B cell (primary cell): ENCODE data around the gene ZDHHC24. TPM values are rescaled to one million over a fixed set of nuclear protein-coding genes. Genes with fewer than 3 reads are reported as not detected.

Experiments
- ATAC-seq: fragments of 200-7000 bp; cut with Tn5 transposase; one replicate; pipeline ENCODE4 v1.10.0; 2021; ENCODE audit warnings: low read depth, mild to moderate bottlenecking, moderate number of reproducible peaks, moderate library complexity
- CTCF ChIA-PET: fragments of 350-600 bp; sonication (Branson Sonifier 250); formaldehyde crosslinking; loops from one replicate; lab custom pipeline; 2021; ENCODE audit warnings: antibody characterized with exemption, inconsistent platforms; lab: Charles Lee
- POLR2A ChIA-PET: fragments of 350-600 bp; sonication (Branson Sonifier 250); formaldehyde crosslinking; loops from one replicate; lab custom pipeline; 2021; ENCODE audit warnings: antibody characterized with exemption; lab: Charles Lee
- DNase-seq: peaks from one replicate; pipeline ENCODE4 v3.0.0; 2013
- H2AFZ ChIP-seq: 2 replicates; pipeline ENCODE4 v1.6.1; 2012; ENCODE audit warnings: mild to moderate bottlenecking, low read depth, low read length; ENCODE audit not compliant: insufficient read depth, poor library complexity, severe bottlenecking
- H3K27ac ChIP-seq, 2 donors: 1 replicate in 1 of 2; 2 replicates in 1 of 2; pipeline ENCODE4 v1.5.1; 2012 to 2013; ENCODE audit warnings: low read length in 2 of 2, mild to moderate bottlenecking in 2 of 2, moderate library complexity in 1 of 2
- H3K27me3 ChIP-seq, 4 experiments: fragments of 200-600 bp in 1 of 4; sonication (generic) in 1 of 4; replicated peaks in 1 of 4; 1 replicate in 2 of 4; 2 replicates in 2 of 4; pipeline versions ENCODE4 v1.6.1 to v1.7.0; 2013 to 2016; ENCODE audit warnings: low read length in 3 of 4, mild to moderate bottlenecking in 2 of 4, mixed read lengths in 1 of 4, moderate library complexity in 1 of 4; ENCODE audit not compliant: insufficient read depth in 4 of 4, control insufficient read depth in 3 of 4; ENCODE audit errors: control extremely low read depth in 1 of 4
- H3K36me3 ChIP-seq, 2 experiments: replicated peaks in 1 of 2; 1 replicate in 1 of 2; 2 replicates in 1 of 2; pipeline versions ENCODE4 v1.6.1 to v1.7.1; 2013; ENCODE audit warnings: low read length in 1 of 2; ENCODE audit not compliant: insufficient read depth in 2 of 2, control insufficient read depth in 1 of 2; ENCODE audit errors: control extremely low read depth in 1 of 2, extremely low read depth in 1 of 2
- H3K4me1 ChIP-seq, 2 donors: fragments of 200-600 bp in 1 of 2; sonication (generic) in 1 of 2; 1 replicate in 1 of 2; 2 replicates in 1 of 2; pipeline versions ENCODE4 v1.5.1 to v1.6.1; 2013 to 2017; ENCODE audit warnings: low read length in 2 of 2; ENCODE audit not compliant: control insufficient read depth in 2 of 2, insufficient read depth in 2 of 2
- H3K4me2 ChIP-seq: replicated peaks from 2 replicates; pipeline ENCODE3; 2012; ENCODE audit warnings: mild to moderate bottlenecking, low read depth, low read length; ENCODE audit not compliant: poor library complexity, severe bottlenecking
- H3K4me3 ChIP-seq, 5 experiments: fragments of 200-600 bp in 1 of 5; sonication (generic) in 1 of 5; 1 replicate in 3 of 5; 2 replicates in 2 of 5; pipeline versions ENCODE4 v1.5.1 to v1.7.0; 2011 to 2016; ENCODE audit warnings: low read length in 4 of 5, mild to moderate bottlenecking in 4 of 5, low read depth in 2 of 5, control low read depth in 1 of 5, moderate library complexity in 1 of 5; ENCODE audit not compliant: insufficient read depth in 1 of 5; ENCODE audit errors: control extremely low read depth in 1 of 5, extremely low read depth in 1 of 5
- H3K79me2 ChIP-seq: fragments of 200-600 bp; sonication (generic); one replicate; pipeline ENCODE4 v1.6.0; 2016; ENCODE audit warnings: low read length; ENCODE audit not compliant: control insufficient read depth, insufficient read depth
- H3K9ac ChIP-seq: fragments of 200-600 bp; sonication (generic); 2 replicates; pipeline ENCODE4 v1.6.1; 2017; ENCODE audit warnings: mild to moderate bottlenecking, low read length, moderate library complexity
- H3K9me3 ChIP-seq, 3 donors: one replicate each; pipeline versions ENCODE4 v1.6.1 to v1.7.1; 2013; ENCODE audit warnings: low read length in 2 of 3; ENCODE audit not compliant: control insufficient read depth in 2 of 3, insufficient read depth in 1 of 3; ENCODE audit errors: control extremely low read depth in 1 of 3
- H4K20me1 ChIP-seq: 2 replicates; pipeline ENCODE4 v1.6.0; 2012; ENCODE audit warnings: mild to moderate bottlenecking, low read length; ENCODE audit not compliant: insufficient read depth, control insufficient read depth, poor library complexity, severe bottlenecking
- H3K27ac Mint-ChIP-seq: one replicate; pipeline ENCODE4 v1.8.0; 2021; ENCODE audit warnings: mixed read lengths
- H3K27me3 Mint-ChIP-seq: one replicate; pipeline ENCODE4 v1.8.0; 2021; ENCODE audit warnings: mixed read lengths
- H3K4me1 Mint-ChIP-seq: one replicate; pipeline ENCODE4 v1.8.0; 2021; ENCODE audit warnings: mixed read lengths
- H3K4me3 Mint-ChIP-seq: one replicate; pipeline ENCODE4 v1.8.0; 2021; ENCODE audit warnings: mixed read lengths
- H3K9me3 Mint-ChIP-seq: one replicate; pipeline ENCODE4 v1.8.0; 2022; ENCODE audit warnings: mixed read lengths; ENCODE audit not compliant: insufficient read depth
- EZH2 ChIP-seq: IDR thresholded peaks from 2 replicates; pipeline ENCODE4 v1.6.1; 2012; ENCODE audit warnings: borderline replicate concordance, low read depth, mild to moderate bottlenecking, moderate library complexity, low read length; ENCODE audit not compliant: insufficient read depth, poor library complexity, severe bottlenecking
- WGBS: methylation state at CpG from one replicate; pipeline ENCODE4 v1.1.5; 2013; ENCODE audit warnings: missing lambda C conversion rate; ENCODE audit not compliant: insufficient coverage; 5-methylcytosine and 5-hydroxymethylcytosine counted together
- intact Hi-C: fragments of 100-400 bp; cut with micrococcal nuclease; formaldehyde crosslinking; loops from one replicate; pipeline ENCODE4 v1.10.0; 2022
- polyA plus RNA-seq: library from polyadenylated mRNA; depleted of rRNA; stranded (reverse); fragments of >200 nt; gene quantifications from 2 replicates; pipeline ENCODE4 v1.2.3, GENCODE V29; 2012
- total RNA-seq, 2 donors: library from RNA; stranded (reverse); fragments of 120-200 nt in 1 of 2; gene quantifications; 1 replicate in 1 of 2; 2 replicates in 1 of 2; pipeline versions ENCODE4 v1.2.3 to v1.2.4, GENCODE V29; 2013 to 2022
- TF ChIP-seq, protein P1 (sequence below): fragments of 200-600 bp; IDR thresholded peaks from one replicate; pipeline ENCODE4 v1.8.0; 2022; ENCODE audit warnings: antibody characterized with exemption, mild to moderate bottlenecking

The ZDHHC24 gene
- total and polyA plus RNA-seq, 2 donors (not counting 1 experiment from before 2014, with no cell fraction given) = 29.7 to 32.6 TPM

- DNase-seq (no peak), ATAC-seq (no peak)
- intact Hi-C loops = no loop called here
- H3K4me3 ChIP-seq = no peak overlapping the region
- H4K20me1 ChIP-seq = no peaks in the 10 kb centered on the region
- H3K4me1 ChIP-seq = no peaks in the 10 kb centered on the region
- POLR2A ChIA-PET = no interaction called here
- peaks cover 1 to 18% of the 10 kb centered on the region in 2 experiments for H3K36me3 ChIP-seq
- Mint-ChIP-seq H3K9me3 (no peaks in the 10 kb centered on the region), H3K4me3 (no peak overlapping the region), H3K27me3 (no peaks in the 10 kb centered on the region), H3K4me1 (no peaks in the 10 kb centered on the region), H3K27ac (no peak overlapping the region)
- no peaks in the 10 kb centered on the region for H3K79me2 ChIP-seq
- no peak overlapping the region for H3K27ac ChIP-seq
- TF ChIP-seq EZH2 = no peak
- TF ChIP-seq, protein P1, sequence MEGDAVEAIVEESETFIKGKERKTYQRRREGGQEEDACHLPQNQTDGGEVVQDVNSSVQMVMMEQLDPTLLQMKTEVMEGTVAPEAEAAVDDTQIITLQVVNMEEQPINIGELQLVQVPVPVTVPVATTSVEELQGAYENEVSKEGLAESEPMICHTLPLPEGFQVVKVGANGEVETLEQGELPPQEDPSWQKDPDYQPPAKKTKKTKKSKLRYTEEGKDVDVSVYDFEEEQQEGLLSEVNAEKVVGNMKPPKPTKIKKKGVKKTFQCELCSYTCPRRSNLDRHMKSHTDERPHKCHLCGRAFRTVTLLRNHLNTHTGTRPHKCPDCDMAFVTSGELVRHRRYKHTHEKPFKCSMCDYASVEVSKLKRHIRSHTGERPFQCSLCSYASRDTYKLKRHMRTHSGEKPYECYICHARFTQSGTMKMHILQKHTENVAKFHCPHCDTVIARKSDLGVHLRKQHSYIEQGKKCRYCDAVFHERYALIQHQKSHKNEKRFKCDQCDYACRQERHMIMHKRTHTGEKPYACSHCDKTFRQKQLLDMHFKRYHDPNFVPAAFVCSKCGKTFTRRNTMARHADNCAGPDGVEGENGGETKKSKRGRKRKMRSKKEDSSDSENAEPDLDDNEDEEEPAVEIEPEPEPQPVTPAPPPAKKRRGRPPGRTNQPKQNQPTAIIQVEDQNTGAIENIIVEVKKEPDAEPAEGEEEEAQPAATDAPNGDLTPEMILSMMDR = no peak
- WGBS = 95% methylated on average over 3 of the region's 6 CpGs
- no peak overlapping the region for H2AFZ ChIP-seq
- no peak overlapping the region for H3K4me2 ChIP-seq
- H3K9me3 ChIP-seq = no peaks in the 10 kb centered on the region
- H3K27me3 ChIP-seq = no peaks in the 10 kb centered on the region
- no peak overlapping the region for H3K9ac ChIP-seq
- CTCF ChIA-PET = no interaction called here
These were observed 13.1 kb downstream of the ZDHHC24 start for GRCh38 chr11:66532784-66533183.

- DNase-seq (no peak), ATAC-seq (no peak)
- Histone ChIP-seq H3K9me3 (no peaks in the 10 kb centered on the region), H3K4me2 (no peak overlapping the region), H3K4me1 (no peaks in the 10 kb centered on the region), H4K20me1 (no peaks in the 10 kb centered on the region), H2AFZ (no peak overlapping the region), H3K27me3 (no peaks in the 10 kb centered on the region), H3K27ac (no peak overlapping the region), H3K79me2 (no peaks in the 10 kb centered on the region), H3K9ac (no peak overlapping the region), H3K36me3 (peaks cover 1 to 14% of the 10 kb centered on the region in 2 experiments), H3K4me3 (no peak overlapping the region)
- H3K27me3 Mint-ChIP-seq = no peaks in the 10 kb centered on the region
- TF ChIP-seq, protein P1 = no peak
- no peak for TF ChIP-seq EZH2
- intact Hi-C loops = no loop called here
- ChIA-PET POLR2A (no interaction called here), CTCF (no interaction called here)
- H3K27ac Mint-ChIP-seq = no peak overlapping the region
- no peaks in the 10 kb centered on the region for H3K4me1 Mint-ChIP-seq
- WGBS = 96% methylated on average over 10 of the region's 11 CpGs
- no peaks in the 10 kb centered on the region for H3K9me3 Mint-ChIP-seq
- no peak overlapping the region for H3K4me3 Mint-ChIP-seq
These were observed 14.0 kb downstream of the ZDHHC24 start for GRCh38 chr11:66531841-66532240.
